Measurements from ENCODE around the gene SPATS2. TPM values are rescaled to one million over a fixed set of nuclear protein-coding genes. Genes with fewer than 3 reads are reported as not detected.
"Not testable (repeated sequence)": the region's sequence is repeated elsewhere in the genome, so short reads cannot be mapped to it uniquely, and the experiment has no call there.

Gene SPATS2
- 1 to 10 TPM; 4.8 to 5.3 TPM for polyA plus RNA-seq

DNA sequence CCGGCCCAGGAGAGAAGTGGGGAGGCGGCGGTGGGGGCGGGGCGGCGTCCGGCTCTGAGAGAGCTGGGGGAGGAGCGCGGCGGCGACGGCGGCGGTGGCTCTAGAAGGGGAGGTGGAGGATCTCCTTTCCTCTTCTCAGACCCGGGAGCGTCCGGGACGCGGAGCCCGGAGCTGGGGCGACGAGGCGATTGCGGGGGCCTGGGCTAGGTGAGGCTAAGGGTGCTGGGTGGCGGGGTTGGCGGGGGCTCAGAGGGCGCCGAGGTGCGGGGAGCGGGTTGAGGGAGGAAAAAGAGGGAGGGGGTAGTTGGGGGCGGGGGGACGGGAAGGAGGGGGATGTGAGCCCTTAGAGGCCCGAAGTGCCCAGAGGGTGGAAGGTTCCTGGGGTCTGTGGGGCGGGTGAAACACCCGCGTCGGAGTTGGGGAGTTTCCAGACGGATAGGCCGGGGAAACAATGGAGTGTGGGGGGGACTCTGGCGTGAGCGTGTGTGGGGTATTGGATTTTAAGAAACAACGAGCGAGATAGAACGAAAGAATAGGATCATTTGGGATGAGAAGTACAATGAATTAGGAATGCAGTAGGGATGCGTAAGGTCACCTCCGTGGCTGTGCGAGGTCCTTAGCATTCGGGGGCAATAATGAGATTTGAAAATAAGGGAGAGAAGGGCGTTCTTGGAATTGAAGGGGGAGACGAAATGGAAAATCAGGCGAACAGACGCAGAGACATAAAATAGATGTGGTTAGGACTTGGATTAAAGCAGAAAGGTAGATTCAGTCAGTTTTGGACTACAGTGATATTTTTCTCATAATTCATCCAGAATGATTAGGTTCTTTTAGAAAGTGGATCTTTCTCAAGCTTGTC, at the start of gene SPATS2:
SPATS2 (plus strand) TSS at position 82 of the 859 bp plus-strand sequence. CDS start 93,551 bp downstream, outside the sequence.
- Histone ChIP-seq H3K4me3 (ENCODE audit: low read depth in 1 of 2, low read length in 2 of 2) (peak within 1 kb of the TSS; percentile 68 to 91), H3K9me3 (ENCODE audit: control insufficient read depth in 2 of 2, insufficient read depth in 1 of 2, low read depth in 1 of 2, low read length in 1 of 2) (no peaks in the 10 kb centered on the region), H3K27me3 (ENCODE audit: control insufficient read depth in 1 of 2, insufficient read depth in 2 of 2, low read length in 2 of 2) (no peaks in the 10 kb centered on the region), H3K27ac (ENCODE audit: low read depth in 2 of 2, low read length in 1 of 2) (peak within 1 kb of the TSS; percentile 91 to 93), H3K4me1 (ENCODE audit: control insufficient read depth in 2 of 2, insufficient read depth in 2 of 2, low read length in 1 of 2) (peaks cover 0 to 2% of the 10 kb centered on the region in 2 donors), H3K36me3 (ENCODE audit: control insufficient read depth in 2 of 2, insufficient read depth in 2 of 2, low read length in 1 of 2) (no peaks in the 10 kb centered on the region)
- 1 to 2% methylated on average over 46 to 52 of the region's 52 CpGs for WGBS, 2 donors

DNA sequence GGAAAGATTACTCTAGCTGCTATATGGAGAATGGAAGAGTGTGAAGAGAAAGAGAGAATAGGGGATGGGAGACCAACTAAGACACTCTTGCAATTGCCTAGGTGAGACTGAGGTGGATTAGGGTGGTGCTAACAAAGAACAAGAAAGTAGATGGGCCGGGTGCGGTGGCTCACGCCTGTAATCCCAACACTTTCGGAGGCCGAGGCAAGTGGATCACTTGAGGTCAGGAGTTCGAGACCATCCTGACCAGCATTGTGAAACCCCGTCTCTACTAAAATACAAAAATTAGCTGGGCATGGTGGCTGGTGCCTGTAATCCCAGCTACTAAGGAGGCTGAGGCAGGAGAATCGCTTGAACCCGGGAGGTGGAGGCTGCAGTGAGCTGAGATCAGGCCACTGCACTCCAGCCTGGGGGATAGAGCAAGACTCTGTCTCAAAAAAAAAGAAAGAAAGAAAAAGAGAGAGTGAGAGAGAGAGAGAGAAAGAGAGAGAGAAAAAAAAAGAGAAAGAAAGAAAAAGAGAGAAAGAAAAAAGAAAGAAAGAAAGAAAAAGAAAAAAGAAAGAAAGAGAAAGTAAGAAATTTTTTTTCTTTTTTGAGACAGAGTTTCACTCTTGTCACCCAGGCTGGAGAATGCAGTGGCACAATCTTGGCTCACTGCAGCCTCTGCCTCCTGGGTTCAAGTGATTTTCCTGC, 46.7 kb upstream of the SPATS2 start:
- H3K36me3 ChIP-seq (ENCODE audit: control insufficient read depth in 2 of 2, insufficient read depth in 2 of 2, low read length in 1 of 2); H3K27ac ChIP-seq (ENCODE audit: low read depth in 2 of 2, low read length in 1 of 2); H3K27me3 ChIP-seq (ENCODE audit: control insufficient read depth in 1 of 2, insufficient read depth in 2 of 2, low read length in 2 of 2); H3K4me3 ChIP-seq (ENCODE audit: low read depth in 1 of 2, low read length in 2 of 2); H3K4me1 ChIP-seq (ENCODE audit: control insufficient read depth in 2 of 2, insufficient read depth in 2 of 2, low read length in 1 of 2); H3K9me3 ChIP-seq (ENCODE audit: control insufficient read depth in 2 of 2, insufficient read depth in 1 of 2, low read depth in 1 of 2, low read length in 1 of 2): not testable (repeated sequence)
- 92 to 99% methylated on average over 9 of the region's 9 CpGs for WGBS, 2 donors

DNA sequence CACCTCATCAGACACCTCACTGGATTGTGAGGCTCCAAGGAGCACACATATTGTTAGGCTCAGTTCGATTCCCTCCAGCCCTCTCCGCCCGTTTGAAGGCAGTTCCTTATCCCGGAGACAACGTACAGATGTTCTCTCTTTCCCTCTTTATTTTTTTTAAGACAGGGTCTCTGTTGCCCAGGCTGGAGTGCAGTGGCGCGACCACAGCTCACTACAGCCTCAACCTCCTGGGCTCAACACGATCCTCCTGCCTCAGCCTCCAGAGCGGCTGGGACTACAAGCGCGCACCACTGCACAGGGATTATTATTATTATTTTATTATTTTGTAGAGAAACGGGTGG, 44.9 kb upstream of the SPATS2 start:
- Histone ChIP-seq H3K27ac (ENCODE audit: low read depth in 2 of 2, low read length in 1 of 2) (no peak overlapping the region), H3K4me3 (ENCODE audit: low read depth in 1 of 2, low read length in 2 of 2) (peak overlapping the region; percentile 74 to 75), H3K36me3 (ENCODE audit: control insufficient read depth in 2 of 2, insufficient read depth in 2 of 2, low read length in 1 of 2) (no peaks in the 10 kb centered on the region), H3K4me1 (ENCODE audit: control insufficient read depth in 2 of 2, insufficient read depth in 2 of 2, low read length in 1 of 2) (peaks cover 0 to 6% of the 10 kb centered on the region in 2 donors), H3K27me3 (ENCODE audit: control insufficient read depth in 1 of 2, insufficient read depth in 2 of 2, low read length in 2 of 2) (no peaks in the 10 kb centered on the region), H3K9me3 (ENCODE audit: control insufficient read depth in 2 of 2, insufficient read depth in 1 of 2, low read depth in 1 of 2, low read length in 1 of 2) (no peaks in the 10 kb centered on the region)
- 40 to 46% methylated on average over 12 of the region's 12 CpGs for WGBS, 2 donors

DNA sequence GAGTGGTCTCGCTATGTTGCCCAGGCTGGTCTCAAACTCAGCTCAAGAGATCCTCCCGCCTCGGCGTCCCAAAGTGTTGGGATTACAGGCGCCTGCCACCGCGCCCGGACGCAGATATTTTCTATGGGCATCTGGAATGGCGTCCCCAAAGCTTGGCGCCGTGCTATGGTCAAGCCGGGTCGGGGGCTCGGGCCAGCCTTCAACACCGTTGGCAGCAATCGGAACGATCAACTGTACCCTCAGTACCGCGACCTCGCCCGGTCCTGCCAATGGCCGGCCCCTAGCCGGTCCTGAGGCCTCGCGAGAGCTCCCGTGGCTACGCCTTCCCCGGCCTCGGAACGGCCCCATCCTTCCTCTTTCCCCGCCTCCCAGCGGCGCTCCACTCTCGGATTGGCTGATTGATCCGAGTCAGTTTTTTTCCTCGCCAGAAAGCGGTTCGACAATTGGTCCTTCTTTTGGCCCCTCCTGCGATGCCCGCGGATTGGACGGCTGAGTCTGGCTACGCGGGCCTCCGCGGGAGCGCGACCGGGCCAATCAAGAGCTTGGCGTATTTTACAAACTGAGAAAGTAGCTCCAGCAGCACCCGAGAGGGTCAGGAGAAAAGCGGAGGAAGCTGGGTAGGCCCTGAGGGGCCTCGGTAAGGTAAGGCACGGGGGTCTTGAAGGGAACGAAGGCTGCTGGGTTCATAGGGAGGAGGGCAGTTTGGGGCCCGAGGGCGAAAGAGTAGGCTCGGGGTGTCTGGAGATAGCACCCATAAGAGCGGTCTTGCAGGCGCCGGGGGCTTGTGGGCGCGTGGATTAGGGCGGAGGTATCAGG, 44.3 kb upstream of the SPATS2 start, which contains the start of gene TROAP:
TROAP (plus strand) TSS at position 548 of the 816 bp plus-strand sequence. CDS start 354 bp downstream, outside the sequence.
- peaks cover 0 to 6% of the 10 kb centered on the region in 2 donors for H3K4me1 ChIP-seq (ENCODE audit: control insufficient read depth in 2 of 2, insufficient read depth in 2 of 2, low read length in 1 of 2)
- no peaks in the 10 kb centered on the region for H3K27me3 ChIP-seq (ENCODE audit: control insufficient read depth in 1 of 2, insufficient read depth in 2 of 2, low read length in 2 of 2)
- no peaks in the 10 kb centered on the region for H3K9me3 ChIP-seq (ENCODE audit: control insufficient read depth in 2 of 2, insufficient read depth in 1 of 2, low read depth in 1 of 2, low read length in 1 of 2)
- 0 to 1% methylated on average over 65 of the region's 65 CpGs for WGBS, 2 donors
- H3K27ac ChIP-seq (ENCODE audit: low read depth in 2 of 2, low read length in 1 of 2): peak within 1 kb of the TSS; percentile 48 to 85
- peak within 1 kb of the TSS; percentile 74 to 75 for H3K4me3 ChIP-seq (ENCODE audit: low read depth in 1 of 2, low read length in 2 of 2)
- H3K36me3 ChIP-seq (ENCODE audit: control insufficient read depth in 2 of 2, insufficient read depth in 2 of 2, low read length in 1 of 2): no peaks in the 10 kb centered on the region

DNA sequence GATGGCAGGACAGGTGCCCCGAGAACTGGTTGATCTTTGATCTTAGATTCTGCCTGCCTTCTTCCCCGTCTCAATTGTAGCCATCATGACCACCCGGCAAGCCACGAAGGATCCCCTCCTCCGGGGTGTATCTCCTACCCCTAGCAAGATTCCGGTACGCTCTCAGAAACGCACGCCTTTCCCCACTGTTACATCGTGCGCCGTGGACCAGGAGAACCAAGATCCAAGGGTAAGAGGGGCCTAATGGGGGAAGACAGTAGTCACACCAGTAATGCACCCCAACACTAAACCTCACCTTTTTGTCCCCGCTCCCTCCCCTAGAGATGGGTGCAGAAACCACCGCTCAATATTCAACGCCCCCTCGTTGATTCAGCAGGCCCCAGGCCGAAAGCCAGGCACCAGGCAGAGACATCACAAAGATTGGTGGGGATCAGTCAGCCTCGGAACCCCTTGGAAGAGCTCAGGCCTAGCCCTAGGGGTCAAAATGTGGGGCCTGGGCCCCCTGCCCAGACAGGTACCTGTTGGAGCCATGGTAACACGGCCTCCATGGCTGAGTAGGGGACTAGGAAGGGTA, 43.7 kb upstream of the SPATS2 start:
- peaks cover 0 to 6% of the 10 kb centered on the region in 2 donors for H3K4me1 ChIP-seq (ENCODE audit: control insufficient read depth in 2 of 2, insufficient read depth in 2 of 2, low read length in 1 of 2)
- H3K9me3 ChIP-seq (ENCODE audit: control insufficient read depth in 2 of 2, insufficient read depth in 1 of 2, low read depth in 1 of 2, low read length in 1 of 2): no peaks in the 10 kb centered on the region
- H3K4me3 ChIP-seq (ENCODE audit: low read depth in 1 of 2, low read length in 2 of 2): peak overlapping the region; percentile 67 to 74
- no peaks in the 10 kb centered on the region for H3K36me3 ChIP-seq (ENCODE audit: control insufficient read depth in 2 of 2, insufficient read depth in 2 of 2, low read length in 1 of 2)
- no peak overlapping the region for H3K27ac ChIP-seq (ENCODE audit: low read depth in 2 of 2, low read length in 1 of 2)
- 8 to 10% methylated on average over 19 of the region's 19 CpGs for WGBS, 2 donors
- no peaks in the 10 kb centered on the region for H3K27me3 ChIP-seq (ENCODE audit: control insufficient read depth in 1 of 2, insufficient read depth in 2 of 2, low read length in 2 of 2)

DNA sequence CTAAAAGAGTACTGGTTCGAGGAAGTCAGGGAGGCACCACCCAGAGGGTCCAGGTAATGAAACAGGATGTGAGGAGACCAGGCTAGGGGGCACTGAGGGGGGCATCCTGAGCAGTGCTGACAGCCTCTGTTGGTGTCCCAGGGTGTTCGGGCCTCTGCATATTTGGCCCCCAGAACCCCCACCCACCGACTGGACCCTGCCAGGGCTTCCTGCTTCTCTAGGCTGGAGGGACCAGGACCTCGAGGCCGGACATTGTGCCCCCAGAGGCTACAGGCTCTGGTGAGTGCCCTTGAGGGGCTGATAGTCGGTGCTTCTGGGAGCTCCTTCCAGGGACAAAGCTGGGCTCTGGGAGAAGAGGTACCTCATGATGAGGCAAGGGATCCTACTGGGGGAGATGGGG, 41.7 kb upstream of the SPATS2 start:
- no peaks in the 10 kb centered on the region for H3K36me3 ChIP-seq (ENCODE audit: control insufficient read depth in 2 of 2, insufficient read depth in 2 of 2, low read length in 1 of 2)
- H3K27me3 ChIP-seq (ENCODE audit: control insufficient read depth in 1 of 2, insufficient read depth in 2 of 2, low read length in 2 of 2): no peaks in the 10 kb centered on the region
- WGBS, 2 donors: 95 to 97% methylated on average over 6 of the region's 6 CpGs
- no peak overlapping the region for H3K27ac ChIP-seq (ENCODE audit: low read depth in 2 of 2, low read length in 1 of 2)
- no peaks in the 10 kb centered on the region for H3K9me3 ChIP-seq (ENCODE audit: control insufficient read depth in 2 of 2, insufficient read depth in 1 of 2, low read depth in 1 of 2, low read length in 1 of 2)
- H3K4me1 ChIP-seq (ENCODE audit: control insufficient read depth in 2 of 2, insufficient read depth in 2 of 2, low read length in 1 of 2): peaks cover 0 to 6% of the 10 kb centered on the region in 2 donors
- H3K4me3 ChIP-seq (ENCODE audit: low read depth in 1 of 2, low read length in 2 of 2): no peak overlapping the region

DNA sequence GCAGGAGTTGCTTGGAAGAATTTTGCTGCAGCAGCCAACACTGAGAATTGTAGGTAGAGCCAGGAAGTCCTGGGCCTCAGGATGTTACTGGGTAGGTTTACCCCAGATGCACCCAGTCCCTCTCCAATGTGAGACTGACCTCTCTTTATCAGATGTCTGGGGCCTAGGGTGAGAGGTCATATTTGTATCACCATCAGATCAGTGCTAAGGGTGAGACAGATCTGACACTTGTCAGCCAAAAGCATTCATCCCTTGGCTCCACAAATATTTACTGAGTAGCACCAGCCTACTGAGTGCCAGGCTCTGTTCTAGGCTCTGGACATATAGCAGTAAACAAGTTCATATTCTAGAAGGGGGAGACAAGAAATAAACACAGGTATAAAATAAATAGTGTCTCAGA, 39.9 kb upstream of the SPATS2 start:
- H3K4me1 ChIP-seq (ENCODE audit: control insufficient read depth in 2 of 2, insufficient read depth in 2 of 2, low read length in 1 of 2): peaks cover 0 to 6% of the 10 kb centered on the region in 2 donors
- no peaks in the 10 kb centered on the region for H3K27me3 ChIP-seq (ENCODE audit: control insufficient read depth in 1 of 2, insufficient read depth in 2 of 2, low read length in 2 of 2)
- no peak overlapping the region for H3K27ac ChIP-seq (ENCODE audit: low read depth in 2 of 2, low read length in 1 of 2)
- H3K4me3 ChIP-seq (ENCODE audit: low read depth in 1 of 2, low read length in 2 of 2): no peak overlapping the region
- no peaks in the 10 kb centered on the region for H3K9me3 ChIP-seq (ENCODE audit: control insufficient read depth in 2 of 2, insufficient read depth in 1 of 2, low read depth in 1 of 2, low read length in 1 of 2)
- no peaks in the 10 kb centered on the region for H3K36me3 ChIP-seq (ENCODE audit: control insufficient read depth in 2 of 2, insufficient read depth in 2 of 2, low read length in 1 of 2)

DNA sequence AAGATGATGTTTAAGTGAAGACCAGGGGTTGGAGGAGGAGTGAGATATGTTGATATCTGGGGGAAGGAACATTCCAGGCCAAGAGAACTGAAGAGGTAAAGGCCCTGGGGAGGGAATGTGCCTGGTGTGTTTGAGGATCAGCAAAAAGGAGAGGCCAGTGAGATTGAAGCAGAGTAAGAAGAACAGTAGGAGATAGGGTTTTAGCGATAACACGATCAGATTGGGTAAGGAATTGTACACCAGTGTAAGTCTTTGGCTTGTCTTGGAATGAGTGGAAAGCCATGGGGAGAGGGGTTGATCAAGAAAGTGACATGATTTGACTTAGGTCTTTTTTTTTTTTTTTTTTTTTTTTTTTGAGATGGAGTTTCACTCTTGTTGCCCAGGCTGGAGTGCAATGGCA, 39.4 kb upstream of the SPATS2 start:
- Histone ChIP-seq H3K4me1 (ENCODE audit: control insufficient read depth in 2 of 2, insufficient read depth in 2 of 2, low read length in 1 of 2) (peaks cover 0 to 6% of the 10 kb centered on the region in 2 donors), H3K9me3 (ENCODE audit: control insufficient read depth in 2 of 2, insufficient read depth in 1 of 2, low read depth in 1 of 2, low read length in 1 of 2) (no peaks in the 10 kb centered on the region), H3K4me3 (ENCODE audit: low read depth in 1 of 2, low read length in 2 of 2) (no peak overlapping the region), H3K27me3 (ENCODE audit: control insufficient read depth in 1 of 2, insufficient read depth in 2 of 2, low read length in 2 of 2) (no peaks in the 10 kb centered on the region), H3K27ac (ENCODE audit: low read depth in 2 of 2, low read length in 1 of 2) (no peak overlapping the region), H3K36me3 (ENCODE audit: control insufficient read depth in 2 of 2, insufficient read depth in 2 of 2, low read length in 1 of 2) (no peaks in the 10 kb centered on the region)
- WGBS, 2 donors: 91 to 98% methylated on average over 2 of the region's 2 CpGs

DNA sequence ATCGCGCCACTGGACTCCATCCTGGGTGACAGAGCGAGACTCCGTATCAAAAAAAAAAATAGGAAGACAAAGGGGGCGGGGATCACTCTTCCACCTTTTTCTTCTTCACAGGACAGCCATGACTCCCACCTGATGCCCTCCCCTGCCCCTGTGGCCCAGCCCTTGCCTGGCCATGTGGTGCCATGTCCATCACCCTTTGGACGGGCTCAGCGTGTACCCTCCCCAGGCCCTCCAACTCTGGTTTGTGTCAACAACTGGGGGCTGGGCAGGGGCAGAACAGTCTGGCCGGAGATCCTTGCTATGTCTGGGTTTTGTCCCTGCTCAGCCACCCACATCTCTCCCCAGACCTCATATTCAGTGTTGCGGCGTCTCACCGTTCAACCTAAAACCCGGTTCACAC, 38.4 kb upstream of the SPATS2 start:
- peaks cover 0 to 2% of the 10 kb centered on the region in 2 donors for H3K4me1 ChIP-seq (ENCODE audit: control insufficient read depth in 2 of 2, insufficient read depth in 2 of 2, low read length in 1 of 2)
- H3K36me3 ChIP-seq (ENCODE audit: control insufficient read depth in 2 of 2, insufficient read depth in 2 of 2, low read length in 1 of 2): no peaks in the 10 kb centered on the region
- H3K27me3 ChIP-seq (ENCODE audit: control insufficient read depth in 1 of 2, insufficient read depth in 2 of 2, low read length in 2 of 2): no peaks in the 10 kb centered on the region
- 98% methylated on average over 12 of the region's 12 CpGs for WGBS, 2 donors
- H3K27ac ChIP-seq (ENCODE audit: low read depth in 2 of 2, low read length in 1 of 2): no peak overlapping the region
- no peaks in the 10 kb centered on the region for H3K9me3 ChIP-seq (ENCODE audit: control insufficient read depth in 2 of 2, insufficient read depth in 1 of 2, low read depth in 1 of 2, low read length in 1 of 2)
- no peak overlapping the region for H3K4me3 ChIP-seq (ENCODE audit: low read depth in 1 of 2, low read length in 2 of 2)
